ENCODE data around the gene LRRC41.
A peak's percentile ranks its signal among the peaks of the same experiment; 100 is the strongest.
"Not testable (repeated sequence)": the region's sequence is repeated elsewhere in the genome, so short reads cannot be mapped to it uniquely, and the experiment has no call there.

Gene LRRC41

GRCh38 chr1:46334030-46334384, 30.6 kb upstream of the LRRC41 start:
- no peaks in the 10 kb centered on the region for H3K9me3 Mint-ChIP-seq
- no peak overlapping the region for H3K4me3 Mint-ChIP-seq
- DNase-seq, result no peak
- no peaks in the 10 kb centered on the region for H3K36me3 Mint-ChIP-seq (ENCODE audit: low read depth)
- H3K27ac Mint-ChIP-seq, result no peak overlapping the region
- peaks cover 3% of the 10 kb centered on the region for H3K4me1 Mint-ChIP-seq (ENCODE audit: low read depth)
- H3K27me3 Mint-ChIP-seq, result no peaks in the 10 kb centered on the region

GRCh38 chr1:46333300-46334029, 30.0 kb upstream of the LRRC41 start:
- Mint-ChIP-seq H3K36me3 (ENCODE audit: low read depth) (no peaks in the 10 kb centered on the region), H3K4me1 (ENCODE audit: low read depth) (no peaks in the 10 kb centered on the region), H3K4me3 (no peak overlapping the region), H3K27me3 (no peaks in the 10 kb centered on the region), H3K9me3 (no peaks in the 10 kb centered on the region), H3K27ac (no peak overlapping the region)
- no peak for DNase-seq

- not testable (repeated sequence) for H3K27ac Mint-ChIP-seq; H3K27me3 Mint-ChIP-seq; H3K4me3 Mint-ChIP-seq; H3K9me3 Mint-ChIP-seq; H3K4me1 Mint-ChIP-seq (ENCODE audit: low read depth); DNase-seq; H3K36me3 Mint-ChIP-seq (ENCODE audit: low read depth)
Observed at GRCh38 chr1:46331786-46332540, 28.5 kb upstream of the LRRC41 start.

- H3K36me3 Mint-ChIP-seq (ENCODE audit: low read depth); H3K27me3 Mint-ChIP-seq; H3K9me3 Mint-ChIP-seq; DNase-seq; H3K4me1 Mint-ChIP-seq (ENCODE audit: low read depth); H3K27ac Mint-ChIP-seq; H3K4me3 Mint-ChIP-seq: not testable (repeated sequence)
Observed at GRCh38 chr1:46330381-46330780, 27.0 kb upstream of the LRRC41 start.

- H3K4me1 Mint-ChIP-seq (ENCODE audit: low read depth); H3K9me3 Mint-ChIP-seq; DNase-seq; H3K36me3 Mint-ChIP-seq (ENCODE audit: low read depth); H3K4me3 Mint-ChIP-seq; H3K27me3 Mint-ChIP-seq; H3K27ac Mint-ChIP-seq: not testable (repeated sequence)
Observed at GRCh38 chr1:46329807-46330206, 26.4 kb upstream of the LRRC41 start.

GRCh38 chr1:46328182-46328581, 24.8 kb upstream of the LRRC41 start:
- H3K27ac Mint-ChIP-seq; H3K4me3 Mint-ChIP-seq; H3K27me3 Mint-ChIP-seq; H3K9me3 Mint-ChIP-seq; H3K4me1 Mint-ChIP-seq (ENCODE audit: low read depth); H3K36me3 Mint-ChIP-seq (ENCODE audit: low read depth); DNase-seq: not testable (repeated sequence)

GRCh38 chr1:46325285-46326076, 22.1 kb upstream of the LRRC41 start:
- H3K4me1 Mint-ChIP-seq (ENCODE audit: low read depth); H3K4me3 Mint-ChIP-seq; H3K36me3 Mint-ChIP-seq (ENCODE audit: low read depth); H3K27me3 Mint-ChIP-seq; H3K27ac Mint-ChIP-seq; DNase-seq; H3K9me3 Mint-ChIP-seq: not testable (repeated sequence)

- H3K9me3 Mint-ChIP-seq; H3K27ac Mint-ChIP-seq; H3K4me3 Mint-ChIP-seq; H3K27me3 Mint-ChIP-seq; H3K4me1 Mint-ChIP-seq (ENCODE audit: low read depth); DNase-seq: not testable (repeated sequence)
- peaks cover 13% of the 10 kb centered on the region for H3K36me3 Mint-ChIP-seq (ENCODE audit: low read depth)
Observed at GRCh38 chr1:46322191-46322590, 18.8 kb upstream of the LRRC41 start.

- DNase-seq; H3K4me3 Mint-ChIP-seq; H3K27me3 Mint-ChIP-seq; H3K27ac Mint-ChIP-seq; H3K9me3 Mint-ChIP-seq; H3K4me1 Mint-ChIP-seq (ENCODE audit: low read depth): not testable (repeated sequence)
- peaks cover 28% of the 10 kb centered on the region for H3K36me3 Mint-ChIP-seq (ENCODE audit: low read depth)
Observed at GRCh38 chr1:46319960-46320914, 16.8 kb upstream of the LRRC41 start.

- not testable (repeated sequence) for H3K4me3 Mint-ChIP-seq, H3K9me3 Mint-ChIP-seq, H3K27me3 Mint-ChIP-seq
Observed at GRCh38 chr1:46319301-46319700, 15.9 kb upstream of the LRRC41 start.

GRCh38 chr1:46317323-46317722, 13.9 kb upstream of the LRRC41 start:
- Mint-ChIP-seq H3K27ac (no peak overlapping the region), H3K9me3 (no peaks in the 10 kb centered on the region), H3K27me3 (no peaks in the 10 kb centered on the region), H3K36me3 (ENCODE audit: low read depth) (peaks cover 54% of the 10 kb centered on the region), H3K4me1 (ENCODE audit: low read depth) (no peaks in the 10 kb centered on the region), H3K4me3 (no peak overlapping the region)
- no peak for DNase-seq

More at GRCh38 chr1:46319301-46319700, 15.9 kb upstream of the LRRC41 start:
- DNase-seq; H3K27ac Mint-ChIP-seq; H3K4me1 Mint-ChIP-seq (ENCODE audit: low read depth): not testable (repeated sequence)
- H3K36me3 Mint-ChIP-seq (ENCODE audit: low read depth), result peaks cover 36% of the 10 kb centered on the region

- H3K4me1 Mint-ChIP-seq (ENCODE audit: low read depth), result no peaks in the 10 kb centered on the region
- no peaks in the 10 kb centered on the region for H3K9me3 Mint-ChIP-seq
- H3K27me3 Mint-ChIP-seq, result no peaks in the 10 kb centered on the region
- peak overlapping the region; percentile 2 for H3K27ac Mint-ChIP-seq
- H3K36me3 Mint-ChIP-seq (ENCODE audit: low read depth), result peaks cover 69% of the 10 kb centered on the region
- H3K4me3 Mint-ChIP-seq, result no peak overlapping the region
- DNase-seq, result no peak
Observed at GRCh38 chr1:46315669-46316403, 12.4 kb upstream of the LRRC41 start.

- Mint-ChIP-seq H3K27ac (no peak overlapping the region), H3K4me3 (no peak overlapping the region), H3K4me1 (ENCODE audit: low read depth) (peaks cover 30% of the 10 kb centered on the region), H3K9me3 (no peaks in the 10 kb centered on the region), H3K27me3 (no peaks in the 10 kb centered on the region), H3K36me3 (ENCODE audit: low read depth) (peaks cover 92% of the 10 kb centered on the region)
- DNase-seq, result no peak
Observed at GRCh38 chr1:46310321-46310720, 6.9 kb upstream of the LRRC41 start.

Data from activated T-cell treated with anti-CD3 and anti-CD28 coated beads, Interleukin-2, amount 50 U/mL, for 24 hours (primary cell).